ENCODE measurements around the gene NPM3.

The NPM3 gene

DNA sequence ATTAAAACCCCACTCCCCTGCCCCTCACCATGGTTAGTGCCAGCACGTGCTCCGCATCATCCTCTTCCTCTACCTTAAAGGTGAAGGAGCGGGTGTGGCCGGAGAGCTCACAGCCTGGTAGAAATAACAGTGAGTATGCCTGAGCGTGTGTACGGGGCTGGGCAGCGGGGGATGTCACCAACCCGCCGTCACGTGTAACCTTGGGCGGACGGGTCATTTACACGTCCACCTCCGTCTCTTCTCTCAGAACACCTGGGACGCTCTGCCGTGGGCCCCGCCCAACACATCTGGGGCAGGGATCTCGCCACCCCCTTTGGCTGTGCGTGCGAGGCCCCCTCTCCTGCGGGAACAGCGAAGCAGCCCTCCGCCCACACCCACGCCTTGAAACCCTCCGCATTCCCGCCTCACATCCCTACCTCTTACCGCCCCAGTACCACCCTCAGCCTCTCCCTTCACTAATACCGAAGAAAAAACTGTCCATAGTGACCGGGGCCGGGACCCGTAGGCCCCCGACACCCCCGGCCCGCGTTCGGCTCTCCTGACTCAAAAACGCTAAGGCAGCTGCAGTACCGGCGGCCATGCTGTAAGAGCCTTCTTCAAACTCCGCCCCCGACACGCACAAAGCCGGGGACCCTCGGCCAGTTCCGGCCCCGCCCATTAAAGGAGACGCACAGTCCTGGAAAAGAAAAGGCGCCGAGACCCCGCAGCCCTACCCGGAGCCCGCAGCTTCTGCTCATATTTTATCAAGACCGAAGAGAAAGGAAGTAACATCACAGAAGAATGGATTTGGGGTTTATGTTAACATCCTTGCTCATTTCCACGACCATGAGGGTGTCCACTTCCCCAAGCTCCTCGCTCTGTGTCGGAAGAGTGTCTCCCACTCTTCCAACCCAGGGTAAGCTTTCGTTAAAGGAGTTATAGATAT is at the start of gene NPM3:
NPM3 (minus strand) TSS at position 636 of the 925 bp plus-strand sequence; CDS start at position 580, 56 bp downstream.
- DNase-seq, result no peak

DNA sequence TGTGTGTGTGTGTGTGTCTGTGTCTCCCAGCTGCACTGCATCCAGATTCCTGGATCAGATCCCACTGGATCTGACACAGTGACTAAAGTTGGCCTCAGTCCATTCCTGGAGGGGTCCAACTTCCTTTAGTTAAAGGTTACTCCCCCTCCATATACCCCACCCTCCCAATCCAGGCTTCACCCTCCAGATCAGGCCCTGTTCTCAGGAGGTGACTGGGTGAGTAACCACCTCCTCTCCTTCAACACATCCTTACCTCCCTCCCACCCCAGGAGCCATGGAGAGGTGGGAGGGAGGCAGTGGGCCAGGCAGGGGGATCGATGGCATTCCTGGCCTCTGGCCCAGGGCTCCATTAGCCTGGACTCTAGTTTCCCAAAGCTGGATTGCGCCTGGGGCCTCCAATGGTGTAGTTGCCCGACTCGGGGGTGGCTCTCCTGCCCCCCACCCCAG is 49.1 kb upstream of the NPM3 start:
- DNase-seq, result no peak

DNA sequence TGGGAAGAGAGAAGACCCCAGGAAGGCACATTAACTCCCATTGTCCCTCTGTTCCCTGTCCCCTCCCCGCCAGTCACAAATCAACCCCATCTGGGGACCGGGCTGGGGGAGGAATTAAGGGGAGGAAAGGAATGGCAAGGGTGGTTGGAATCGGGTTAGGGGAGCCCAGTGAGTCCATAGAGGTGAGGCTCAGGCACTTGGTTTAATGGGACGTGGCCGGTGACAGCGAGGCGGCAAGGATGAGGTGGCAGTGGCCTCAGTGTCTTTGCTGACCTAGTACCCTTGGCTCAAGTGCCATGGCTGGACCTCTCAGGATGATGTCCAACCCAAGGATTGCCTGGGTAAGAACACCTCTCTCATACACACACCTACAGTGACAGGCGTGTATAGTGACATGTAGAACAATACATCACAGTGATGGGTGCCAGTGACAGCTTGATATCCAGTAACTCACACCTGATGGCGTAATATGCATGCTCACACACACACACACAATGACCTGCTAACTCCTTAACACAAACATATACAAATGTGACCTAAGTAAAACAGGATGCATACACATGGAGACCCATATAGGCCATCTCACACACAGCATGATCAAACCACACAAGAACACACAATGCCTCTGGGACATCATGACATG is 48.0 kb upstream of the NPM3 start:
- no peak for DNase-seq

GRCh38 chr10:101830322-101831168 is 47.3 kb upstream of the NPM3 start:
- DNase-seq, result peak; percentile 52

- no peak for DNase-seq
Observed at GRCh38 chr10:101829561-101830315, 46.5 kb upstream of the NPM3 start.

GRCh38 chr10:101828766-101829551 is 45.7 kb upstream of the NPM3 start:
- DNase-seq, result no peak

GRCh38 chr10:101827919-101828600 is 44.8 kb upstream of the NPM3 start:
- no peak for DNase-seq

GRCh38 chr10:101826852-101827434 is 43.7 kb upstream of the NPM3 start:
- DNase-seq, result no peak

DNA sequence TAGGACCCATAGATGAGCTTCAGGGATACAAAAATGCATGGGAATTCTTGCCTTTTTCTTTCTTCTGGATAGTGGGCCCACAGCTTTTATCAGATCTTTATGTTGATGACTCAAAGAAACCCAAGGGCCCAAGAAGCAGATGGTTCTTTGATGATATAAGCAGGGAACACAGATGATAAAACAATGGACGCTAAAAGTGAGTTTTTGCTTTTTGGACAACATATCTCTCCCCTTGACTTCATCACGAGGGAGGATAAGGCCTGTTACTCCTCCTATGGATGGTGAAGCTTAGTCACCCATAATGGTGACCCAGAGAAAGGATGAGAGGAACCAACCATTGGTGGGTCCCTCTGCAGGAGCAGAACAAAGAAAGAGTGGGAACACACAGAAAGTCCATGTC is 41.5 kb upstream of the NPM3 start:
- DNase-seq, result no peak

GRCh38 chr10:101818872-101819633 is 35.8 kb upstream of the NPM3 start:
- DNase-seq, result no peak

- peak; percentile 85 for DNase-seq
Observed at GRCh38 chr10:101818119-101818871, 35.0 kb upstream of the NPM3 start, which contains the start of gene OGA. Gene OGA, minus strand, starts transcription at chr10:101818444. Its CDS starts 422 bp downstream, at chr10:101818022.

GRCh38 chr10:101817337-101818118 is 34.3 kb upstream of the NPM3 start:
- no peak for DNase-seq

DNA sequence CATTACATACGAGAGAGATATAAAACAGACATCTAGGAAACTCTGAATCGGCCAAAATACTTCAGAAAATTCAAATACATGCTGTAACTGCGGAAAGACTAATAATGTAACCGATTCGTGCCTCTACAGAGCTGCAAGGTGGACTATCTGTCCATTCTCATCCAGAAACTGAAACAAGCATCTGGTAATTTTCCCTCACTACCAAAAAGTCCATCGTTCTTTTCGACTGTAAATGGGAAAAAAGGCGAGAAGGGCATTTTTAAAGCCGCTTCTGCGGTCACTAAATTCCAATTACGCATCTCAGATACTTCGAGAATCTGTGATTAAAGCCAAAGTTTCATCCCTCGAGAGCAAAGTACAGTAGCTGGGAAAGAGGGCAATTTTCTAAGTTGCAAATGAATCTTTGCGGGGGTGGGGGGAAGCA is 33.7 kb upstream of the NPM3 start:
- DNase-seq, result no peak

DNA sequence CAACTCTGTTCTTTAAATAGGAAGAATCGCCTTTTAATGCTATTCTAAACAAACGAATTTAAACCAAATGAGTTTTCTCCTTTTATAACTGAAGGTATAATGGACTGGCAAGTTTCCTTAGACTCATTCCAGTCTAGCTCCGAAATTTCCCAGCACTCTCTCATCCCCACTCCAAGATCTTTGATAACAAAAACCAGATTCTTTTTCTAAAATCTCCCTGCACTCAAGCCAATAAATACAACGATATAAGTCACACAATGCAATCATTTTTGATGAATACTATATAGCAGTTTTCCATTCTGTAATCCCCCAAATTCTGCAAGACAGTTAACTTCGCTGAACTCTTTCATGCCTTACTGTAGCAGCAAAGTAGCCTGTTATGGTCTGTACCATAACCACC is 33.1 kb upstream of the NPM3 start:
- no peak for DNase-seq

- peak; percentile 20 for DNase-seq
Observed at GRCh38 chr10:101814466-101815071, 31.3 kb upstream of the NPM3 start.

DNA sequence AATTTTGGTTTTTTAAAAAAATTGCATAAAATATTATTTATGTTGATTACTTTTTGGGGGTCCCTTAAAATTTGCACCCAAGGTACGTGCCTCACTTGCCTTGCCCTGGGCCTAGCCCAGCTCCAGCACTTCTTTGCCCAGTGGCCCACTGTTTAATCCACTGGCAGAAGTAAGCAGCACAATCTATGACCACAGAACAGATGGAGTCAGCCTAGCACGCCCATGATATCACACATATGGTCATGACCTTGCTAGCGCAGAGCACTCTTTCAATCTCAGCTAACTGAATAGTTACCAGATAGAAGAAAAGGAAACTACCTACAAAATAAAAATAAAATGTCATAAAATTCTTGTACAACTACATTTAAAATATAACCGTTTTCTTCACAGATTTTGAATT is 29.4 kb upstream of the NPM3 start:
- DNase-seq, result no peak

GRCh38 chr10:101807158-101807557 is 23.9 kb upstream of the NPM3 start:
- no peak for DNase-seq

- DNase-seq, result no peak
Observed at GRCh38 chr10:101803511-101803910, 20.3 kb upstream of the NPM3 start.
